HG02571 (cell line): ENCODE data around the gene GTPBP2.
A peak's percentile ranks its signal among the peaks of the same experiment; 100 is the strongest.

ENCODE experiments used
- ATAC-seq: cut with Tn5 transposase; IDR thresholded peaks from one replicate; pipeline ENCODE4 v1.9.1; 2021; ENCODE audit warnings: mild to moderate bottlenecking, moderate library complexity; ENCODE audit not compliant: unreplicated experiment

GTPBP2 gene

GRCh38 chr6:43579171-43579570, 49.9 kb downstream of the GTPBP2 start:
- ATAC-seq = no peak

GRCh38 chr6:43578748-43579147, 50.3 kb downstream of the GTPBP2 start:
- ATAC-seq = no peak

- peak; percentile 79 for ATAC-seq
These were observed 53.1 kb downstream of the GTPBP2 start, which contains the start of the genes POLH and XPO5 for GRCh38 chr6:43575772-43576551. POLH (plus strand) TSS chr6:43576185; CDS start chr6:43582320, 6,135 bp downstream. XPO5 (minus strand) TSS chr6:43576038; CDS start chr6:43575864, 174 bp downstream.

GRCh38 chr6:43575105-43575771, 53.8 kb downstream of the GTPBP2 start:
- ATAC-seq = peak; percentile 41

- no peak for ATAC-seq
These were observed 57.0 kb downstream of the GTPBP2 start for GRCh38 chr6:43572015-43572414.

GRCh38 chr6:43570876-43571441, 58.1 kb downstream of the GTPBP2 start:
- ATAC-seq = no peak
